ENCODE results near the gene ANKS1B. TPM values are rescaled to one million over a fixed set of nuclear protein-coding genes. Genes with fewer than 3 reads are reported as not detected.

ANKS1B gene
- total RNA-seq, 1 experiment from 2014 or later = 0.54 TPM

DNA sequence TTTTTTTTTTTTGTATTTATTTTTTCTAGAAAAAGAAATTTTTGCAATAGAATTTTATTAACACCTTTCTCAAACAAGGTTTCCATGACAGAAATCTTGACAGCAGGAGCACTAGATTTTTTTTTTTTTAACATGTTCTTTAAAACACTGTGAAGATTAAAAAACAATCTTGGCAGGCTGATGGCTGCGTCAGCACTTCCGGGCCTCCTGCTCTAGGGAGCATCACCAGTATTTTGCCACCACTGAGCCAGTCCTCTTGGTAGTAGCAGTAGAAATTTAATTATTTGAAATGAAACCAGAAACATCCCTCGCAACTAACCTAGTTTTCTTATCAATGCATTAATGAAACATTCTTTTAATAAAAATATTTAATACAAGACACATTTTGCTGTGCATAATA, 1240.1 kb downstream of the ANKS1B start:
- POLR2A ChIA-PET = no interaction called here
- CTCF ChIA-PET = no interaction called here
- ATAC-seq = no peak
- no peak overlapping the region for H3K27ac ChIP-seq (ENCODE audit: low read depth, low read length)
- RAD21 ChIA-PET (ENCODE audit: low non-redundant PET in 1 of 2, low total read pairs in 2 of 2, uncharacterized antibody in 2 of 2, unreplicated experiment in 2 of 2) = no interaction called here
- no peak for TF ChIP-seq ZFX (IDR thresholded peaks at IDR 0.05)
- TF ChIP-seq, protein P1, sequence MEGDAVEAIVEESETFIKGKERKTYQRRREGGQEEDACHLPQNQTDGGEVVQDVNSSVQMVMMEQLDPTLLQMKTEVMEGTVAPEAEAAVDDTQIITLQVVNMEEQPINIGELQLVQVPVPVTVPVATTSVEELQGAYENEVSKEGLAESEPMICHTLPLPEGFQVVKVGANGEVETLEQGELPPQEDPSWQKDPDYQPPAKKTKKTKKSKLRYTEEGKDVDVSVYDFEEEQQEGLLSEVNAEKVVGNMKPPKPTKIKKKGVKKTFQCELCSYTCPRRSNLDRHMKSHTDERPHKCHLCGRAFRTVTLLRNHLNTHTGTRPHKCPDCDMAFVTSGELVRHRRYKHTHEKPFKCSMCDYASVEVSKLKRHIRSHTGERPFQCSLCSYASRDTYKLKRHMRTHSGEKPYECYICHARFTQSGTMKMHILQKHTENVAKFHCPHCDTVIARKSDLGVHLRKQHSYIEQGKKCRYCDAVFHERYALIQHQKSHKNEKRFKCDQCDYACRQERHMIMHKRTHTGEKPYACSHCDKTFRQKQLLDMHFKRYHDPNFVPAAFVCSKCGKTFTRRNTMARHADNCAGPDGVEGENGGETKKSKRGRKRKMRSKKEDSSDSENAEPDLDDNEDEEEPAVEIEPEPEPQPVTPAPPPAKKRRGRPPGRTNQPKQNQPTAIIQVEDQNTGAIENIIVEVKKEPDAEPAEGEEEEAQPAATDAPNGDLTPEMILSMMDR (IDR thresholded peaks at IDR 0.05 in 2 of 3, conservative IDR thresholded peaks at IDR 0.05 in 1 of 3; ENCODE audit: borderline replicate concordance in 1 of 3, insufficient read depth in 1 of 3, low read depth in 2 of 3, low read length in 2 of 3) = no peak
- no peak for TF ChIP-seq JUND (IDR thresholded peaks at IDR 0.05)
- TF ChIP-seq ELF1 (IDR thresholded peaks at IDR 0.05; ENCODE audit: borderline replicate concordance, low read depth) = no peak
- no peak for TF ChIP-seq YY1 (IDR thresholded peaks at IDR 0.05; ENCODE audit: extremely low read depth, insufficient replicate concordance, low read depth, low read length)
- TF ChIP-seq POLR2A (IDR thresholded peaks at IDR 0.05; ENCODE audit: borderline replicate concordance, extremely low read depth, insufficient read depth, insufficient read length) = no peak
- TF ChIP-seq SRF (IDR thresholded peaks at IDR 0.05; ENCODE audit: low read depth) = no peak
- no peak for TF ChIP-seq POLR2AphosphoS5 (IDR thresholded peaks at IDR 0.05; ENCODE audit: low read depth, low read length)
- TF ChIP-seq, protein P2, sequence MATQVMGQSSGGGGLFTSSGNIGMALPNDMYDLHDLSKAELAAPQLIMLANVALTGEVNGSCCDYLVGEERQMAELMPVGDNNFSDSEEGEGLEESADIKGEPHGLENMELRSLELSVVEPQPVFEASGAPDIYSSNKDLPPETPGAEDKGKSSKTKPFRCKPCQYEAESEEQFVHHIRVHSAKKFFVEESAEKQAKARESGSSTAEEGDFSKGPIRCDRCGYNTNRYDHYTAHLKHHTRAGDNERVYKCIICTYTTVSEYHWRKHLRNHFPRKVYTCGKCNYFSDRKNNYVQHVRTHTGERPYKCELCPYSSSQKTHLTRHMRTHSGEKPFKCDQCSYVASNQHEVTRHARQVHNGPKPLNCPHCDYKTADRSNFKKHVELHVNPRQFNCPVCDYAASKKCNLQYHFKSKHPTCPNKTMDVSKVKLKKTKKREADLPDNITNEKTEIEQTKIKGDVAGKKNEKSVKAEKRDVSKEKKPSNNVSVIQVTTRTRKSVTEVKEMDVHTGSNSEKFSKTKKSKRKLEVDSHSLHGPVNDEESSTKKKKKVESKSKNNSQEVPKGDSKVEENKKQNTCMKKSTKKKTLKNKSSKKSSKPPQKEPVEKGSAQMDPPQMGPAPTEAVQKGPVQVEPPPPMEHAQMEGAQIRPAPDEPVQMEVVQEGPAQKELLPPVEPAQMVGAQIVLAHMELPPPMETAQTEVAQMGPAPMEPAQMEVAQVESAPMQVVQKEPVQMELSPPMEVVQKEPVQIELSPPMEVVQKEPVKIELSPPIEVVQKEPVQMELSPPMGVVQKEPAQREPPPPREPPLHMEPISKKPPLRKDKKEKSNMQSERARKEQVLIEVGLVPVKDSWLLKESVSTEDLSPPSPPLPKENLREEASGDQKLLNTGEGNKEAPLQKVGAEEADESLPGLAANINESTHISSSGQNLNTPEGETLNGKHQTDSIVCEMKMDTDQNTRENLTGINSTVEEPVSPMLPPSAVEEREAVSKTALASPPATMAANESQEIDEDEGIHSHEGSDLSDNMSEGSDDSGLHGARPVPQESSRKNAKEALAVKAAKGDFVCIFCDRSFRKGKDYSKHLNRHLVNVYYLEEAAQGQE (IDR thresholded peaks at IDR 0.05; ENCODE audit: low read depth) = no peak
- no peak for TF ChIP-seq EZH2phosphoT487 (IDR thresholded peaks at IDR 0.05; ENCODE audit: borderline replicate concordance)
- no peak for TF ChIP-seq EGR1 (IDR thresholded peaks at IDR 0.05; ENCODE audit: low read depth)
- no peak for TF ChIP-seq SP1 (IDR thresholded peaks at IDR 0.05; ENCODE audit: low read depth)
- TF ChIP-seq FOSL1 (IDR thresholded peaks at IDR 0.05; ENCODE audit: low read depth) = no peak
- no peak overlapping the region for H2AFZ ChIP-seq (ENCODE audit: low read depth, low read length, poor library complexity, severe bottlenecking)
- intact Hi-C loops (cut with micrococcal nuclease) = no loop called here
- no peaks in the 10 kb centered on the region for H3K9me2 ChIP-seq (ENCODE audit: insufficient read depth)
- no peaks in the 10 kb centered on the region for H3K4me1 ChIP-seq (ENCODE audit: control insufficient read depth in 1 of 2, insufficient read depth in 2 of 2, low read length in 2 of 2)
- H4K20me1 ChIP-seq (ENCODE audit: insufficient read depth) = no peaks in the 10 kb centered on the region
- H3K4me2 ChIP-seq (ENCODE audit: low read length) = no peak overlapping the region
- H3K9ac ChIP-seq (ENCODE audit: low read length) = no peak overlapping the region
- no peaks in the 10 kb centered on the region for H3K36me3 ChIP-seq (ENCODE audit: control insufficient read depth in 1 of 2, insufficient read depth in 2 of 2, low read length in 2 of 2)
- H3K79me2 ChIP-seq (ENCODE audit: insufficient read depth, low read length) = no peaks in the 10 kb centered on the region
- BruUV-seq (replicated peaks) = no TSS peak
- H3K27me3 ChIP-seq (ENCODE audit: insufficient read depth, low read length) = peaks cover 28% of the 10 kb centered on the region; the same call in 1 of the 2 replicates
- no peak for DNase-seq (ENCODE audit: low read depth, low spot score)
- no peaks in the 10 kb centered on the region for H3K9me3 ChIP-seq (ENCODE audit: control insufficient read depth in 1 of 2, insufficient read depth in 1 of 2, low read depth in 1 of 2, low read length in 2 of 2)
- no peak overlapping the region for H3K4me3 ChIP-seq (replicated peaks in 1 of 2; ENCODE audit: low read depth in 1 of 2, low read length in 2 of 2)

Measured in HCT116 (cell line).